Coronary artery (tissue), 2 donors: ENCODE results near the gene PTBP2.

Experiments
- DNase-seq: peaks from one replicate; pipeline ENCODE4 v3.0.0-alpha.2; 2017; ENCODE audit warnings: low spot score
- H3K27ac ChIP-seq, 2 donors: fragments of 200-600 bp; sonication (generic); one replicate each; pipeline ENCODE4 v1.5.1; 2016 to 2019
- H3K4me3 ChIP-seq: fragments of 200-600 bp; sonication (generic); 2 replicates; pipeline ENCODE4 v1.5.1; 2016; ENCODE audit warnings: mild to moderate bottlenecking, moderate library complexity
- CTCF ChIP-seq: fragments of 200-600 bp; sonication (generic); IDR thresholded peaks from one replicate; pipeline ENCODE4 v1.5.1; 2019; ENCODE audit warnings: antibody characterized with exemption

Gene PTBP2

GRCh38 chr1:96714881-96715280 is 6.7 kb upstream of the PTBP2 start:
- no peak overlapping the region for H3K4me3 ChIP-seq
- no peak for TF ChIP-seq CTCF
- no peak overlapping the region for H3K27ac ChIP-seq
- no peak for DNase-seq

GRCh38 chr1:96715482-96715881 is 6.1 kb upstream of the PTBP2 start:
- no peak for DNase-seq
- no peak for TF ChIP-seq CTCF
- no peak overlapping the region for H3K27ac ChIP-seq
- H3K4me3 ChIP-seq: no peak overlapping the region

- no peak for TF ChIP-seq CTCF
- no peak for DNase-seq
- Histone ChIP-seq H3K27ac (peak overlapping the region; percentile 88 to 99), H3K4me3 (peak overlapping the region; percentile 99)
Observed at GRCh38 chr1:96721053-96721415, 550 bp upstream of the PTBP2 start.

- TF ChIP-seq CTCF: no peak
- Histone ChIP-seq H3K27ac (peak overlapping the region; percentile 88 to 99), H3K4me3 (peak overlapping the region; percentile 99)
- peak; percentile 82 for DNase-seq
Observed at GRCh38 chr1:96722161-96722922, 758 bp downstream of the PTBP2 start.

- DNase-seq: no peak
- TF ChIP-seq CTCF: no peak
Observed at GRCh38 chr1:96722958-96723357, 1.4 kb downstream of the PTBP2 start.

GRCh38 chr1:96723377-96723776 is 1.8 kb downstream of the PTBP2 start:
- H3K27ac ChIP-seq: peak overlapping the region; percentile 88 to 99
- DNase-seq: no peak
- no peak for TF ChIP-seq CTCF
- peak overlapping the region; percentile 99 for H3K4me3 ChIP-seq

More at GRCh38 chr1:96722958-96723357, 1.4 kb downstream of the PTBP2 start:
- Histone ChIP-seq H3K27ac (peak overlapping the region; percentile 88 to 99), H3K4me3 (peak overlapping the region; percentile 99)

GRCh38 chr1:96723936-96724335 is 2.4 kb downstream of the PTBP2 start:
- no peak for TF ChIP-seq CTCF
- no peak overlapping the region for H3K27ac ChIP-seq
- peak overlapping the region; percentile 99 for H3K4me3 ChIP-seq
- DNase-seq: no peak
